ENCODE measurements around the gene CYP27B1. TPM values are rescaled to one million over a fixed set of nuclear protein-coding genes. Genes with fewer than 3 reads are reported as not detected.

CYP27B1 gene
- total and polyA plus RNA-seq, 11 donors: 0.11 to 0.77 (median 0.19) TPM; not detected in 4

- peaks cover 12 to 43% (median 22%) of the 10 kb centered on the region in 9 donors for H3K27me3 ChIP-seq
- DNase-seq (peak in 1 of 5 donors; percentile 51), ATAC-seq (no peak)
- peaks cover 7 to 66% (median 24%) of the 10 kb centered on the region in 12 donors for H3K4me1 ChIP-seq
- peaks cover 0 to 11% (median 8%) of the 10 kb centered on the region in 9 donors for H3K36me3 ChIP-seq
- H3K9me3 ChIP-seq: no peaks in the 10 kb centered on the region
- intact Hi-C loops (cut with DNase I): no loop called here
- TF ChIP-seq POLR2A (IDR thresholded peaks at IDR 0.05) (no peak), CTCF (IDR thresholded peaks at IDR 0.05) (no peak)
- H3K4me3 ChIP-seq: peak overlapping the region in 7 of 12 donors; percentile 16 to 63 (median 25)
- 50 to 61% (median 52%) methylated on average over 12 to 14 of the region's 14 CpGs for WGBS, 4 donors
- H3K27ac ChIP-seq: peak overlapping the region in 9 of 12 donors; percentile 43 to 75 (median 60)
Observed at GRCh38 chr12:57741844-57742738, 24.8 kb downstream of the CYP27B1 start.

GRCh38 chr12:57741413-57741789, 25.5 kb downstream of the CYP27B1 start:
- Histone ChIP-seq H3K4me1 (peaks cover 7 to 73% (median 31%) of the 10 kb centered on the region in 12 donors), H3K4me3 (peak overlapping the region in 6 of 12 donors; percentile 16 to 63 (median 26)), H3K36me3 (peaks cover 0 to 4% (median 2%) of the 10 kb centered on the region in 9 donors), H3K27me3 (peaks cover 15 to 50% (median 29%) of the 10 kb centered on the region in 9 donors), H3K9me3 (no peaks in the 10 kb centered on the region), H3K27ac (peak overlapping the region in 7 of 12 donors; percentile 19 to 77 (median 60))
- ATAC-seq (no peak), DNase-seq (peak in 1 of 5 donors; percentile 55)
- TF ChIP-seq POLR2A (IDR thresholded peaks at IDR 0.05) (no peak), CTCF (IDR thresholded peaks at IDR 0.05) (no peak)
- intact Hi-C loops (cut with DNase I): no loop called here
- WGBS, 4 donors: 58 to 69% (median 66%) methylated on average over 1 of the region's 1 CpG

- intact Hi-C loops (cut with DNase I): no loop called here
- Histone ChIP-seq H3K4me3 (peak overlapping the region in 5 of 12 donors; percentile 4 to 63 (median 43)), H3K4me1 (peaks cover 7 to 75% (median 32%) of the 10 kb centered on the region in 12 donors), H3K27ac (peak overlapping the region in 9 of 12 donors; percentile 19 to 77 (median 53)), H3K36me3 (no peaks in the 10 kb centered on the region), H3K9me3 (no peaks in the 10 kb centered on the region), H3K27me3 (peaks cover 17 to 56% (median 31%) of the 10 kb centered on the region in 9 donors)
- TF ChIP-seq POLR2A (IDR thresholded peaks at IDR 0.05) (no peak), CTCF (IDR thresholded peaks at IDR 0.05) (no peak)
- WGBS, 4 donors: 46 to 57% (median 55%) methylated on average over 5 of the region's 5 CpGs
- peak in 1 of 5 donors; percentile 50 for DNase-seq
- ATAC-seq: no peak
Observed at GRCh38 chr12:57740656-57741412, 26.0 kb downstream of the CYP27B1 start.
